GM15510 (cell line): ENCODE results near the gene BLACAT1.

Experiments
- POLR2A ChIP-seq: IDR thresholded peaks from 3 replicates; pipeline ENCODE4 v1.6.1; 2011; ENCODE audit warnings: borderline replicate concordance; ENCODE audit not compliant: insufficient read length; ENCODE audit errors: extremely low read depth

Gene BLACAT1

DNA sequence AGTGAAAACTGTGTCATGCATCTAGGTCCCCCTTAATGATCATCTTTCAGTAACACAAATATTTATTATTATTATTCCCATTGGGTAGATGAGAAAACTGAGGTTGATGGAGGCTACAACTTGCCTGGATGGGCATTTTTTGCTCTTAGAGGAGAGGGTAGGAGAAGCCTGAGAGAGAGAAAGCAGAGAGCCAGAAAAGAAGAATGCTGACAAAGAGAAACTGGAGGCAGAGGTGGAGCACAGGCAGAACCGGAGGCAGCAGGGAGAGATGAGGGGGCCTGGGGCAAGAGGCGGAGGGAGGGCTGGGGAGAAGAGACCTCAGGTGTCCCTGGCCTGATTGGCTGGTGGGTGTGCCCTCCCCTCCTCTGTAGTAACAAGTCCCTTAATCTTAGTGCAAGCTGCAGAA lies 4.1 kb downstream of the BLACAT1 start:
- no peak for TF ChIP-seq POLR2A

DNA sequence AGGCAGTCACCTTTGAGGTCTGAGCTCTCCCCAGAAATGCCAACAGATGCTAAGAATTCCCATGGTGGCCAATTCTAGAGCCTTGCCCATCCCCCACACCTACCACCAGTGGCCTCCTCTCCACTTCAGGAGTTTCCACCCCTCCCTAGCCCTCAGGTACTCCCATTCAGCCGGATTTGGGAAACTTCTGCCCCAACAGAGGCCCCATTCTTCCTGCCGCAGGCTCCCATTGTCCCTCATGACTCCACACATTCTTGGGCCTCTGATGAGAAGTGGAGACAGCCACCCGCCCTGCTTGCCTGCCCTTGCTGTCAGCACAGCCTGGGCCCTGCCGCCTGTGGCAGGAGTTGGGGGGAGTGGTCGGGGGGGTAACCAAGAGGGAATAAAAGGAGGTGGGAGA lies 4.6 kb downstream of the BLACAT1 start:
- no peak for TF ChIP-seq POLR2A

DNA sequence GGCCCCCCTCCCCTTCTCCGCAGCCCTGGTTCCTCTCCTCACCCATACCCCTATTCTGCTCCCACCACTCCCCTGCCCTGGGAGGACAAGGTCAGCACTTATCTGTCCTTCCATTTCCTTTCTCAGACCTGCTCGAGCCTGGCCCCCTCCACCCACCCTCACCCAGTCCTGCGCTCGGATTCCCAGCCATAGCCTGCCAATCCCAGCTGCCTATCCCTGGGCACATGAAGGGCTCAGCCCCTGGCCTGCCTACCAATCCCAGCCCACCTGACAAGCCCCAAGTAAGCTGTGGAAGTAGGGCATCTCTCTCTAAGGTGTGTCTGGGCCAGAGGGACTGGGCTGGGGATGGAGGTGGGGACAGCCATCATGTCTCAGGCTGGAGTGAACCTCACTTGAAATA lies 5.4 kb downstream of the BLACAT1 start:
- no peak for TF ChIP-seq POLR2A

DNA sequence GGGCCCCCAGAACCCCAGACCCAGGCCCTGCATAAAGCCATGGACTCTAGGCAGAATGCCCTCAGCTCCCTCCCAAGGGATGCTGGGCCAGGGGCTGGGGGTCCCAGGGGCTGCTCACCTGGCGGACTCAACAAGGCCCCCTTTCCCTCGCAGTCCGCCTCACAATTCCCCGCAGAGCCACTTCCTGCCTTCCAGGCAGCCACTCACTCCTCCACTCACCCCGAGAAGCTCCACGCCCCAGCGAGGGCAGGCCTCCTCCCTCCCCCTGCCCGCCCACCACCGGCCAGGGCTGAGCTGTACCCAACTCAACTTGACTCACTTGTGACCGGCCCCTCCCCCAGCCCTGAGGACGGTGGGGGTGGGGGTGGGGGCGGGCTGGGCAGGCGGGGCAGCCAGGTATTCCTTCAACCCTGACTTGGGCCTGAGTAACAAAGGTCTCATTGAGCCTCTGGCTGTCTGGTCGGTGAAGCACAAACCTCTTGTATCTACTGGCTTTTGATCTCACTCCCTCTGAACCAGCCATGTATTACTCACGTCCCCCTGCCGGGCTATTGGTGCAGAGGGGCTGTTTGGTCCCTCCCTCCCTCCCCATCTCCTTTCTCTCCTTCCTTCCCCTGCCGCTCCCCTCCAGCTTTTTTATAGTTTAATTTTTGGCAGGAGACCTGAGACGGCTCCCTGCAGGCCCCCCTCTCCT lies 5.9 kb downstream of the BLACAT1 start:
- TF ChIP-seq POLR2A = no peak

DNA sequence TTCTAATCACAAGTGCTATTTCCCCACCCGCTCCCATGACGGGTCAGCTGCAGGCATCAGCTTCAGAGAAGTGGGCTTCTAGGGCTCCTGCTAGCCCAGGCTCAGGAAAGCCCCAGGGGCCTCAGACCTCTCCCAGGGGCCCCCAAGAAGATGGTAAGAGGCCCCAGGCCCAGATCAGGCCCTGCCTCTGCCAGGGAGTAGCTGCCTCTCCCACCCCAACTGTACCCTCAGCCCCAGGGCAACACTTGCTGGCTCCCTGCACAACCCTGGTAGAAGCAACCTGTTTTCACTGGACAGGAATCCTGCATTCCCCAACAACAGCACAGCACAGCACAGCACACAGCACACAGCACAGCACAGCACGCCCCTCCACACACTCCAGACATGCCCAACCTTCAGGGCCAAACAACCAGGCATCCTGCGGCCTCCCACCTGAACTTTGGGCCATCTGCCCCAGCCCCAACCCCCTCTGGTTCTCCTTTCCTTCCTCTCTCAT lies 6.5 kb downstream of the BLACAT1 start:
- TF ChIP-seq POLR2A = no peak

DNA sequence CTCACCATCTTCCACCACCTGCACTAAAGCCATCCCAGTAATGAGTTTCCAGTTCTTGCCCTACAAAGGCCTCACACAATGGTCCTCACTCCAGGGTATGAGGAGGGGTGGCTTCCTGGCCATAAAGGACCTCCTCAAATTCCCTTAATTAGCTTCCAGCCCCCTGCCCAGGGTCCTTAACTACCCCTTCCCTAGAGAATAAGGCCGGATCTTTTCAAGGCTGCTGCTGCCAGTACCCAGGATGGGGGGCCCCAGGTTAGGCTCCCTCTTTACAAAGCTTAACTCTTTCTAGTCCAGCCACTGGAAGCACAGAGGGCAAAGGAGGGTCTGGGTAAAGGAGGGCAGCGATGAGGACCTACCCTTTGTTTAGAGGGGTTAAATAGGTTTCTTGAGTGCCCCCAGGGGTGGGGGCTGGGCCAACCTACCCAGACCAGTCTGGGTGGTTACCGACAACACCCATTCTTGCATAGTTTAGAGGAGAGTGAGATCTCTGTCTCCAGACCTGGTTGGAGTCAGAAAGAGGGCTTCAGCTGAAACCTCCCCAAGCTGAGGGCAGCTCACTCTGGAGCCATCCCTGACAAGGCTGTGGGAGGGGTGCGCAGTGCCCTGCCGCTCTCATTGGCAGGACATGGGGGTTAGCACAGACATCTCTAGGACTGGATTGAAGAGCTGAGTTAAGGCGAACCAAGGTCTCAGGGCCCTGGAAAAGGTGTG lies 7.1 kb downstream of the BLACAT1 start:
- no peak for TF ChIP-seq POLR2A

DNA sequence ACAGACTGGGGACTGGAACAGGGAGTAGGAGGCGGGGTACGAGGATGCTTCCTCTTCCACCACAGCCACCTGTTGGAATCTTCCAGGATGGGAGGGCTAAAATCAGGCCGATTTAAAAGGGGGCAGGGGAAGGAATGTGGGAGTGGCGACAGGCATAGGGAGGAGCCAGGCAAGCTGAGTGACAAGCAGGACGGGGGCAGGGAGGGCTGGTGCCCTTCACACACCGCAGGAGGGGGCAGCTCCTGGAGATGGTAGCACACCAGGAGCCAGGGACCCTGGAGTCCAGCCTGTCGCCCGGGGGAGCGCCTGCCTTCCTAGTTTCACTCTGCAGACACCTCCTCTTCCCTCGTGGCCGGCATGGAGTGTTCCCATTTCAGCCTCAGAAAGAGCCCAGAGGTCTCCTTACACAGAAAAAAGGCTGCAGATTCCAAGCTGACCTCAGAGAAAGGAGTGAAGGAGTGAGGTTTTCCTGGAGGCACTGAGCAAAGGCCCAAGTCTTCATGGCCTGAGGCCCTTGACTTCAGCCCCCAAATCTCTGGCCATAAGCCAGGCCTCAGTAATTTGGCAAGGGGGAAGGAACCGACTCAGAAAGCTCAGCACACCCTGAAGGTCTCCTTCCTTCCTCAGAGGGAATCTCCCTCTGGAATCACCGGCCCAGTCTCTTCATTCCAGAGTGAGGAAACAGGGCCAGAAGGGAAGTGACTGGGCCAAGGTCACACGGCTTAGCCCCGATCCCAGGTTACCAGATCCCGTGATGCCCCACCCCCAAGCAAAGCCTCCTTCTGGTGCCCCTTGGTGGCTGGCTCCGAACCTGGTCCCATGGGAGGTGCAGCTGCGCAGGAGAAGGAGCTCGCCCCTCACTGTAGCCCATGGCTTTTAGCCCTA lies 8.1 kb downstream of the BLACAT1 start:
- TF ChIP-seq POLR2A = no peak

DNA sequence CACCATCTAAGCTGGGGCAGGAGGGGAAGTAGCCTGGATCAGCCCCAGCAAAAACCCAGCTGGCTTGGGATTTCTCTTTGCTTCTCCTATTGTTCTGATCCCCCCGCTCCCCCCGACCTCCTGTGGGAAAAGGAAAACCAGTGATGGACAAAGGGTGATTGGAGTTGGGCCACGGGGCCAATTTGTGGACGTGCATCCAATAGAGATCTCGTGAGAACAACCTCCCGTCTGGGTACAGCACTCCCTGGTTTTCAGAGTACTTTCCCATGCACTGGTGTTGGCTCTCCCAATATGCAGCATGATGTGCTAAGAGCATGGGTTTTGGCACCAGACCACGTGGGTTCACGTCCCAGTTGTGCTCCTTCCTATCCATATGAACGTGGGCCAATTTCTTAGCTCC lies 9.0 kb downstream of the BLACAT1 start:
- TF ChIP-seq POLR2A = no peak

DNA sequence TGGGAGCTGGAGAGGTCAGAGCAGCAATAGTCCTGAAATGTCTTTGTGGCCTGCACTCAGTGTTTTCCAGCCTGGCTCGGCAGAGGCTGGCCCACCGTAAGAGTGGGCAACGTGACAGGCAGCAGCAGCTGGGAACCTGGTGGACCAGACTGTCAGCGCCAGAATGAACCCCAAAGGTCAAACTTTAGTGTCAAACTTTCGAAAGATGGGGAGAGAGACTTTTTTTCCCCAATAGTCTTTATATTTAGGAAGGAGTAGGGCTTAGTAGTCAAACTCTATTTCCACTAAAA lies 10.3 kb downstream of the BLACAT1 start:
- TF ChIP-seq POLR2A = no peak

DNA sequence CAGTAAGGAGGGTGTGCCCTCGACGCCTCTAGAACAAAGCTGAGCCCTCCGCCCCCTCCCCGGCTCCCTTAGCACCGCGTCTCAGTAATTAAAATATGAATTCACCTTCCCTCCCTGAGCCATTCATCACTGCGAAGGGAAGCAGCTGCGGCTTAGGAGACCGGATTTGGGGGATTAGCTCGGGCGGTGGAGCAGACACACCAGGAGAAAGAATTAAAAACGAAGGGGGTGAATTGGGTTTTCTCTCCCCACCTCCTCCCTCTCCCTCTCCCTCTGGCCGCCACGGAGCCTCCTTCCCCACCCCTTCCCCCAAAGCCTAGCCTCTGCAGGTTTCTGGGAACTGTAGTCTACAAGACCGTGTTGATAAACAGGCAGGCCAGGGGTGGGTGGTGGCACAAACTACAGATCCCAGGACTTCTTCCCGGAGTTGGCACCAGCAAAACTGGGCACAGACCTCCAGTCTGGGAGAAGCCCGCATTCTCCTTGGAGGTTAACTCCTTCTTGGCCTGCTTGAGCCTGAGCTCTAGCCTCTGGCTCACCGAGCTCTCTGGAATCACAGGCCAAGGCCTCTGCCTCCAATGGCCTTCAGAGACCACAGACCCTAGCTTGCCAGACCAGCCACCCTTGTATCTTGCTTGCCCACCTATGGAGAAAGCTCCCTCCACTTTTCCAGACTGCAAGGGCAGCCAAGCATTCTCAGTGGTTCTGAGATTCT lies 10.8 kb downstream of the BLACAT1 start:
- no peak for TF ChIP-seq POLR2A

DNA sequence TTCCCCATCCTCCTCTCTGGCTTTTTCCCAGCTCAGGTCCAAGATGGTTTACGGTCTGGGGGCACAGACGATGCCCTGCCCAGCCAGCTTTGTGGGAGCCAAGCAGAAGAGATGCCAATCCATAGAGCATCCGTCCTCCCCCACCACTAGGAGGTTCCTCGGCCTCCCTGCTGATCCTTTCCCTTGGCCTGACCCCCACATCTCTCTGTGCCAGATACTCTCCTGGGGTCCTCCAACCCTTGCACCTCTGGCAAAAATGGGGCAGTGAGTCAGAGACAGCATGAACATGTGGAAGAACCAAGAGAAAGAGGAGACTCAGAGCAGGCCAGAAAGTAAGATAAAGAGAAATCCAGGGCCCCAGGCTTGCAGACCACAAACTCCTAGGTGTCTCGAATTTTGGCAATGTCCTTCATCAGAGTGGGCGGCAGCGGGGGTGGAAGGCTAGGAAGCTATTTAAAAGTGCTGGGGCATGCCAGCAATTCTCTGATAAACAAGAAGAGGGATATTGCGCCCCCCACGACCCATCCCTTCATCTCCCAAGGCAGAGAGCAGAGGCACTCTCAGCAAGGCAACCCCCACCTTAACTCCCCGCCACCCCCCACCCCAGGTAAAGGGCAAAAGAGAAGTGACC lies 11.4 kb downstream of the BLACAT1 start:
- no peak for TF ChIP-seq POLR2A

DNA sequence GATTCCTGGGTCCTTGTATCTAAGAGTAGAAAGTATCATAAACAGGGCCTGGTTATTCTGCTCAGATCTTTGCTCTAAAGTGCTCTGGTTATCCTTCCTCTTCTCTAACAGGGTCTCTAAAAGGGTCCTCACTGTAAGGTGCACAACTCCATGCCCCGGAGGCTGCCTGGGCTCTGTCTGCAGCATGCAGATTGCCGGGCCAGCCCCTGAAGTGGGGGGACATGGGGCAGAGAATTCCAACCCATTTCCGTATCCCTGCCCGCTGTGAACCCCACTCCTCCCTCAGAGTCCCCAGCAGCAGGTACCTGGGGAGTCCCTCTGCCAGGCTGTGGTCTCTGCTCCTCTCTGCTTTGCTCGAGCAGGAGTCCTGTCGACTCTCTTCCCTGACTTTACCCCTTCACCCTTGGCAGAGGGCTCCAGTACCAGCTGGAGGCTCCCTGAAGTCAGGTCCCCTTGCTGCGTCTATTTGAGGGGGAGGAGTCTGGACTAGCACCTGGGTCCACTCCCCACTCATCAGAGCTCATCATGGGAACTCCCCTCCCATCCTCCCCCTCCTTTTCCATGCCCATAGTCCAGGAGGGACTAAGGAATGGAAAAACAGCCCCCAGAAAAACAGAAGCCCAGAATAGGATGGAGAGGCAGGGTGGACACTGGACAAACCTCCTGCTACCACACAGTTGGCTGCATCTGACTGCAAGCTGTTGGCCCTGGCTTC lies 12.1 kb downstream of the BLACAT1 start:
- no peak for TF ChIP-seq POLR2A

DNA sequence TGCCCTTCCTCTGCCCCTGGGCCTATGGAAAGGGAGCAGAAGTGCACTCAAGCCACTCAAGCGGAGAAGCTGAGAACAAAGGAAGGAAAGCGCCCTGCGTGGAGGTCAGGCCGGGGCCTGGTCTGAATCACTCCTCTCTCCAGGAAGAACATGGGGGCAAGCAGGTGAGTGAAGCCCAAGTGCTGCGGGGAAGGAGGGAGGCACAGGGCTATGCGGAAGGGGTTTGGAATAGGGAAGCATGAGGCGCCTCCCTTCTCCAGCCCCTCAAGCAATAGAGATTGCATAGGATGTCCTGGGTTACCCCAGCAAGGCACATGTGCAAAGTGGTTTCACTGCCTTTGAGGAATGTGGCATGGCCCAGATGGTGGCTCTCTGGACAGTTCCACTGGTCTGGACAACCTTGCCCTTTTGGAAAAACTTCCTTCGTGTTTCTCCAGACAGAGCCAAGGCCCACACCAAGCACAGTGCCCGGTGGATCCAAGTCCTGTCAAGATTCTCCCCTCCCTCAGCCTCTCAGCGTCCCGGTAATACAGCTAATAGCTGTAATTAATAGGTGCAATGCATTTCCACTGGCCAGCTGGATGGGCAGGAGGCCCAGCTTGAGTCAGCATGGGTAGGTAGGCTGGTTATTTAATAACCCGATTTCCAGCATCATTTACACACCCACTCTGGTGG lies 13.7 kb downstream of the BLACAT1 start:
- TF ChIP-seq POLR2A = no peak
